A549 treated with AZD2906 at 1 μM for 4 hours (cell line): ENCODE results near the gene ALG6. TPM values are rescaled to one million over a fixed set of nuclear protein-coding genes. Genes with fewer than 3 reads are reported as not detected.

Experiments
- total RNA-seq: library from RNA; stranded (reverse); fragments of 200-300 nt; extraction: Qiagen RNA extraction; gene quantifications from 5 replicates; pipeline ENCODE4 v1.2.3, GENCODE V29; 2022

The ALG6 gene
- total RNA-seq = 4.8 to 6.0 TPM (median 5.4 TPM) in 5 replicates

GRCh38 chr1:63367215-63368103, at the start of gene ALG6:
ALG6 (plus strand) TSS chr1:63367627; CDS start chr1:63370978, 3,351 bp downstream.

GRCh38 chr1:63322114-63322943, 45.1 kb upstream of the ALG6 start, which contains the start of gene FOXD3:
FOXD3 (plus strand) TSS chr1:63322567; CDS start chr1:63323059, 492 bp downstream.

Other genes with a start within 250 kb of the ALG6 start
- gene FOXD3, start 45.1 kb upstream of the ALG6 start, total RNA-seq = 0.39 to 1.1 TPM (median 0.96 TPM) in 5 replicates
- 20.5 to 26.3 TPM (median 23.7 TPM) in 5 replicates for gene ITGB3BP, start 155.6 kb downstream of the ALG6 start, total RNA-seq
- gene EFCAB7, start 155.9 kb downstream of the ALG6 start, total RNA-seq = 2.0 to 3.3 TPM (median 2.4 TPM) in 5 replicates
- gene PGM1, start 225.8 kb downstream of the ALG6 start, total RNA-seq = 32.2 to 38.1 TPM (median 35.6 TPM) in 5 replicates